ENCODE data around the gene PDP2.

PDP2 gene

GRCh38 chr16:66845791-66846221 lies 34.5 kb upstream of the PDP2 start:
- H3K4me2 ChIP-seq (ENCODE audit: insufficient read depth, low read length, poor library complexity, severe bottlenecking): no peak overlapping the region
- no peak overlapping the region for H4K91ac ChIP-seq (ENCODE audit: low read depth, low read length, poor library complexity)
- no peak for DNase-seq (ENCODE audit: low spot score)
- H3K9ac ChIP-seq (ENCODE audit: low read depth, low read length, poor library complexity): no peak overlapping the region
- H3K9me3 ChIP-seq (replicated peaks in 1 of 2; ENCODE audit: control insufficient read depth in 2 of 2, insufficient read depth in 1 of 2, low read depth in 1 of 2, low read length in 2 of 2): no peaks in the 10 kb centered on the region
- no peak overlapping the region for H2BK120ac ChIP-seq (ENCODE audit: low read depth, low read length)
- no peak overlapping the region for H2AK5ac ChIP-seq (ENCODE audit: low read depth, low read length)
- H3K14ac ChIP-seq (ENCODE audit: low read length): peak overlapping the region; percentile 60
- H3K4me3 ChIP-seq (ENCODE audit: low read length in 2 of 2): no peak overlapping the region
- no peak overlapping the region for H2BK5ac ChIP-seq (ENCODE audit: low read length)
- no peak overlapping the region for H2BK12ac ChIP-seq (ENCODE audit: low read length)
- no peak overlapping the region for H3K4ac ChIP-seq (ENCODE audit: low read length)
- H3K79me1 ChIP-seq (ENCODE audit: low read depth, low read length): no peaks in the 10 kb centered on the region
- H3K27ac ChIP-seq (replicated peaks; ENCODE audit: low read length): no peak overlapping the region
- no CpG with 5 or more reads among the region's 9 CpGs for WGBS, 2 donors (ENCODE audit: extremely low coverage in 2 of 2, insufficient read length in 2 of 2, insufficient replicate concordance in 1 of 2)
- no peak overlapping the region for H2BK15ac ChIP-seq (ENCODE audit: low read length)
- no peaks in the 10 kb centered on the region for H3K36me3 ChIP-seq (replicated peaks in 1 of 2; ENCODE audit: control insufficient read depth in 2 of 2, insufficient read depth in 2 of 2, low read length in 2 of 2)
- peaks cover 3 to 8% of the 10 kb centered on the region in 2 donors for H3K4me1 ChIP-seq (ENCODE audit: control insufficient read depth in 2 of 2, insufficient read depth in 1 of 2, low read depth in 1 of 2, low read length in 2 of 2)
- H3K23ac ChIP-seq (ENCODE audit: low read depth, low read length, poor library complexity): no peak overlapping the region
- H2AFZ ChIP-seq (ENCODE audit: low read length): no peak overlapping the region
- H4K8ac ChIP-seq (ENCODE audit: low read depth, low read length): no peak overlapping the region
- peak overlapping the region; percentile 2 for H3K18ac ChIP-seq (ENCODE audit: low read length)
- peaks cover 15 to 94% (median 50%) of the 10 kb centered on the region in 3 experiments for H3K27me3 ChIP-seq (ENCODE audit: control insufficient read depth in 3 of 3, insufficient read depth in 3 of 3, low read depth in 1 of 3, low read length in 3 of 3)

- no peak overlapping the region for H3K23ac ChIP-seq (ENCODE audit: low read depth, low read length, poor library complexity)
- peaks cover 3 to 8% of the 10 kb centered on the region in 2 donors for H3K4me1 ChIP-seq (ENCODE audit: control insufficient read depth in 2 of 2, insufficient read depth in 1 of 2, low read depth in 1 of 2, low read length in 2 of 2)
- no peak overlapping the region for H3K27ac ChIP-seq (replicated peaks; ENCODE audit: low read length)
- no peak overlapping the region for H3K4me2 ChIP-seq (ENCODE audit: insufficient read depth, low read length, poor library complexity, severe bottlenecking)
- no peak overlapping the region for H3K14ac ChIP-seq (ENCODE audit: low read length)
- no peaks in the 10 kb centered on the region for H3K79me1 ChIP-seq (ENCODE audit: low read depth, low read length)
- H2BK12ac ChIP-seq (ENCODE audit: low read length): no peak overlapping the region
- H4K91ac ChIP-seq (ENCODE audit: low read depth, low read length, poor library complexity): no peak overlapping the region
- H3K4me3 ChIP-seq (ENCODE audit: low read length in 2 of 2): no peak overlapping the region
- no peak overlapping the region for H3K9ac ChIP-seq (ENCODE audit: low read depth, low read length, poor library complexity)
- no peak overlapping the region for H3K18ac ChIP-seq (ENCODE audit: low read length)
- no peak overlapping the region for H3K4ac ChIP-seq (ENCODE audit: low read length)
- peaks cover 15 to 95% (median 50%) of the 10 kb centered on the region in 3 experiments for H3K27me3 ChIP-seq (ENCODE audit: control insufficient read depth in 3 of 3, insufficient read depth in 3 of 3, low read depth in 1 of 3, low read length in 3 of 3)
- H2AFZ ChIP-seq (ENCODE audit: low read length): no peak overlapping the region
- WGBS, 2 donors (ENCODE audit: extremely low coverage in 2 of 2, insufficient read length in 2 of 2, insufficient replicate concordance in 1 of 2): no CpG with 5 or more reads among the region's 1 CpG
- H2BK15ac ChIP-seq (ENCODE audit: low read length): no peak overlapping the region
- H2AK5ac ChIP-seq (ENCODE audit: low read depth, low read length): no peak overlapping the region
- no peak overlapping the region for H2BK120ac ChIP-seq (ENCODE audit: low read depth, low read length)
- H2BK5ac ChIP-seq (ENCODE audit: low read length): no peak overlapping the region
- H3K9me3 ChIP-seq (replicated peaks in 1 of 2; ENCODE audit: control insufficient read depth in 2 of 2, insufficient read depth in 1 of 2, low read depth in 1 of 2, low read length in 2 of 2): no peaks in the 10 kb centered on the region
- H4K8ac ChIP-seq (ENCODE audit: low read depth, low read length): no peak overlapping the region
- DNase-seq (ENCODE audit: low spot score): no peak
- H3K36me3 ChIP-seq (replicated peaks in 1 of 2; ENCODE audit: control insufficient read depth in 2 of 2, insufficient read depth in 2 of 2, low read length in 2 of 2): no peaks in the 10 kb centered on the region
Observed at GRCh38 chr16:66846266-66846665, 34.0 kb upstream of the PDP2 start.

- Histone ChIP-seq H3K36me3 (replicated peaks in 1 of 2; ENCODE audit: control insufficient read depth in 2 of 2, insufficient read depth in 2 of 2, low read length in 2 of 2) (no peaks in the 10 kb centered on the region), H2BK12ac (ENCODE audit: low read length) (no peak overlapping the region), H2AFZ (ENCODE audit: low read length) (no peak overlapping the region), H2BK15ac (ENCODE audit: low read length) (no peak overlapping the region), H4K91ac (ENCODE audit: low read depth, low read length, poor library complexity) (no peak overlapping the region), H3K14ac (ENCODE audit: low read length) (no peak overlapping the region), H3K4ac (ENCODE audit: low read length) (no peak overlapping the region), H3K27ac (replicated peaks; ENCODE audit: low read length) (no peak overlapping the region), H3K9ac (ENCODE audit: low read depth, low read length, poor library complexity) (no peak overlapping the region), H3K4me3 (ENCODE audit: low read length in 2 of 2) (no peak overlapping the region), H3K23ac (ENCODE audit: low read depth, low read length, poor library complexity) (no peak overlapping the region), H3K18ac (ENCODE audit: low read length) (no peak overlapping the region), H3K9me3 (replicated peaks in 1 of 2; ENCODE audit: control insufficient read depth in 2 of 2, insufficient read depth in 1 of 2, low read depth in 1 of 2, low read length in 2 of 2) (no peaks in the 10 kb centered on the region), H2BK120ac (ENCODE audit: low read depth, low read length) (no peak overlapping the region), H3K79me1 (ENCODE audit: low read depth, low read length) (no peaks in the 10 kb centered on the region), H3K27me3 (ENCODE audit: control insufficient read depth in 3 of 3, insufficient read depth in 3 of 3, low read depth in 1 of 3, low read length in 3 of 3) (peaks cover 15 to 95% (median 50%) of the 10 kb centered on the region in 3 experiments), H3K4me1 (ENCODE audit: control insufficient read depth in 2 of 2, insufficient read depth in 1 of 2, low read depth in 1 of 2, low read length in 2 of 2) (peaks cover 3 to 8% of the 10 kb centered on the region in 2 donors), H3K4me2 (ENCODE audit: insufficient read depth, low read length, poor library complexity, severe bottlenecking) (no peak overlapping the region), H2AK5ac (ENCODE audit: low read depth, low read length) (no peak overlapping the region), H4K8ac (ENCODE audit: low read depth, low read length) (no peak overlapping the region), H2BK5ac (ENCODE audit: low read length) (no peak overlapping the region)
- WGBS, 2 donors (ENCODE audit: extremely low coverage in 2 of 2, insufficient read length in 2 of 2, insufficient replicate concordance in 1 of 2): no CpG with 5 or more reads among the region's 6 CpGs
- DNase-seq (ENCODE audit: low spot score): no peak
Observed at GRCh38 chr16:66846831-66847230, 33.5 kb upstream of the PDP2 start.

GRCh38 chr16:66847533-66848067 lies 32.7 kb upstream of the PDP2 start:
- H3K23ac ChIP-seq (ENCODE audit: low read depth, low read length, poor library complexity): no peak overlapping the region
- no CpG with 5 or more reads among the region's 6 CpGs for WGBS, 2 donors (ENCODE audit: extremely low coverage in 2 of 2, insufficient read length in 2 of 2, insufficient replicate concordance in 1 of 2)
- no peaks in the 10 kb centered on the region for H3K79me1 ChIP-seq (ENCODE audit: low read depth, low read length)
- H2AFZ ChIP-seq (ENCODE audit: low read length): no peak overlapping the region
- no peak overlapping the region for H2BK12ac ChIP-seq (ENCODE audit: low read length)
- H3K9ac ChIP-seq (ENCODE audit: low read depth, low read length, poor library complexity): no peak overlapping the region
- no peak overlapping the region for H2BK120ac ChIP-seq (ENCODE audit: low read depth, low read length)
- DNase-seq (ENCODE audit: low spot score): no peak
- no peak overlapping the region for H2BK15ac ChIP-seq (ENCODE audit: low read length)
- H4K8ac ChIP-seq (ENCODE audit: low read depth, low read length): no peak overlapping the region
- H4K91ac ChIP-seq (ENCODE audit: low read depth, low read length, poor library complexity): no peak overlapping the region
- no peak overlapping the region for H2AK5ac ChIP-seq (ENCODE audit: low read depth, low read length)
- no peak overlapping the region for H3K4me3 ChIP-seq (ENCODE audit: low read length in 2 of 2)
- no peak overlapping the region for H3K4ac ChIP-seq (ENCODE audit: low read length)
- H3K27ac ChIP-seq (replicated peaks; ENCODE audit: low read length): no peak overlapping the region
- no peak overlapping the region for H3K4me2 ChIP-seq (ENCODE audit: insufficient read depth, low read length, poor library complexity, severe bottlenecking)
- peaks cover 3 to 8% of the 10 kb centered on the region in 2 donors for H3K4me1 ChIP-seq (ENCODE audit: control insufficient read depth in 2 of 2, insufficient read depth in 1 of 2, low read depth in 1 of 2, low read length in 2 of 2)
- H3K36me3 ChIP-seq (replicated peaks in 1 of 2; ENCODE audit: control insufficient read depth in 2 of 2, insufficient read depth in 2 of 2, low read length in 2 of 2): no peaks in the 10 kb centered on the region
- H3K14ac ChIP-seq (ENCODE audit: low read length): no peak overlapping the region
- peaks cover 15 to 90% (median 49%) of the 10 kb centered on the region in 3 experiments for H3K27me3 ChIP-seq (ENCODE audit: control insufficient read depth in 3 of 3, insufficient read depth in 3 of 3, low read depth in 1 of 3, low read length in 3 of 3)
- H3K18ac ChIP-seq (ENCODE audit: low read length): no peak overlapping the region
- no peak overlapping the region for H2BK5ac ChIP-seq (ENCODE audit: low read length)
- no peaks in the 10 kb centered on the region for H3K9me3 ChIP-seq (replicated peaks in 1 of 2; ENCODE audit: control insufficient read depth in 2 of 2, insufficient read depth in 1 of 2, low read depth in 1 of 2, low read length in 2 of 2)

All from neuronal stem cell (in vitro differentiated cells).